Aorta (tissue), 5 donors: Measurements from ENCODE around the gene MRPS14. TPM values are rescaled to one million over a fixed set of nuclear protein-coding genes. Genes with fewer than 3 reads are reported as not detected.

ENCODE experiments used
- ATAC-seq: fragments of 200-7000 bp; cut with Tn5 transposase; one replicate; pipeline ENCODE4 v1.9.1; 2022; ENCODE audit warnings: moderate library complexity; ENCODE audit not compliant: low FRiP score
- DNase-seq, 2 donors: peaks; one replicate each; pipeline ENCODE4 v3.0.0-alpha.2; 2020
- H3K27ac ChIP-seq, 2 donors: one replicate each; pipeline ENCODE4 v1.5.1; 2013; ENCODE audit warnings: low read length in 2 of 2, mild to moderate bottlenecking in 2 of 2, moderate library complexity in 2 of 2, control low read depth in 1 of 2, inconsistent platforms in 1 of 2, low read depth in 1 of 2
- H3K27me3 ChIP-seq, 2 donors: one replicate each; pipeline ENCODE4 v1.6.1; 2013; ENCODE audit warnings: control low read depth in 1 of 2, low read length in 1 of 2, mild to moderate bottlenecking in 1 of 2, moderate library complexity in 1 of 2; ENCODE audit not compliant: insufficient read depth in 2 of 2, control insufficient read depth in 1 of 2
- H3K36me3 ChIP-seq, 2 donors: one replicate each; pipeline ENCODE4 v1.6.1; 2013; ENCODE audit warnings: control low read depth in 1 of 2, low read length in 1 of 2, mild to moderate bottlenecking in 1 of 2; ENCODE audit not compliant: insufficient read depth in 2 of 2, control insufficient read depth in 1 of 2
- H3K4me1 ChIP-seq, 2 donors: one replicate each; pipeline ENCODE4 v1.6.1; 2013; ENCODE audit warnings: low read length in 2 of 2, control low read depth in 1 of 2, mild to moderate bottlenecking in 1 of 2, moderate library complexity in 1 of 2; ENCODE audit not compliant: insufficient read depth in 2 of 2, control insufficient read depth in 1 of 2
- H3K4me3 ChIP-seq, 2 donors: one replicate each; pipeline ENCODE4 v1.5.1; 2013; ENCODE audit warnings: low read length in 2 of 2, control low read depth in 1 of 2, mild to moderate bottlenecking in 1 of 2
- H3K9me3 ChIP-seq: one replicate; pipeline ENCODE4 v1.6.1; 2013; ENCODE audit warnings: mild to moderate bottlenecking, low read length; ENCODE audit not compliant: control insufficient read depth
- WGBS, 2 donors: extraction: QIAGEN DNeasy Blood & Tissue Kit; methylation state at CpG; one replicate each; pipeline ENCODE4 v1.1.7; 2013; 5-methylcytosine and 5-hydroxymethylcytosine counted together
- intact Hi-C, 2 donors: fragments of 100-400 bp; cut with DNase I; formaldehyde crosslinking; loops; one replicate each; pipeline versions ENCODE4 v1.14.2 to v1.15.0; 2022
- polyA plus RNA-seq, 2 donors: library from polyadenylated mRNA; stranded (reverse); fragments of 200-250 nt; gene quantifications; one replicate each; pipeline ENCODE4 v1.2.3, GENCODE V29; 2013
- total RNA-seq, 2 donors: library from RNA; stranded (reverse); fragmentation: NEBNext Ultra II Directional; extraction: Animal tissue kit (Norgen Biotek cat#: 25700); gene quantifications; one replicate each; pipeline ENCODE4 v1.2.1, GENCODE V29; 2021
- donor health status: healthy with polysubstance abuse.
- donor health status: Bipolar disorder and iron deficiency.
- donor health status: DM: no; HTN: no; CAD: no.
- donor health status: DM: no; HTN: no; CAD: no.
- donor health status: DM: yes; HTN: yes; CAD: no.

The MRPS14 gene
- total and polyA plus RNA-seq, 4 donors, result 21.5 to 28.3 (median 22.3) TPM

- no peaks in the 10 kb centered on the region for H3K4me1 ChIP-seq
- intact Hi-C loops, result no loop called here
- ATAC-seq (no peak), DNase-seq (no peak)
- H3K4me3 ChIP-seq, result no peak overlapping the region
- H3K27ac ChIP-seq, result no peak overlapping the region
- peaks cover under 1 to 2% of the 10 kb centered on the region in 2 donors for H3K36me3 ChIP-seq
- H3K9me3 ChIP-seq, result no peaks in the 10 kb centered on the region
- H3K27me3 ChIP-seq, result no peaks in the 10 kb centered on the region
- WGBS, 2 donors, result 95% methylated on average over 3 of the region's 3 CpGs
These were observed 34.2 kb downstream of the MRPS14 start for GRCh38 chr1:174988986-174989385.

- Histone ChIP-seq H3K9me3 (no peaks in the 10 kb centered on the region), H3K27me3 (no peaks in the 10 kb centered on the region), H3K4me3 (no peak overlapping the region), H3K36me3 (no peaks in the 10 kb centered on the region), H3K4me1 (no peaks in the 10 kb centered on the region), H3K27ac (no peak overlapping the region)
- ATAC-seq (no peak), DNase-seq (no peak)
- intact Hi-C loops, result no loop called here
These were observed 34.7 kb downstream of the MRPS14 start for GRCh38 chr1:174988539-174988938.

GRCh38 chr1:174984952-174985351, 38.3 kb downstream of the MRPS14 start:
- Histone ChIP-seq H3K27ac (no peak overlapping the region), H3K4me3 (no peak overlapping the region), H3K9me3 (no peaks in the 10 kb centered on the region), H3K4me1 (no peaks in the 10 kb centered on the region), H3K27me3 (no peaks in the 10 kb centered on the region), H3K36me3 (no peaks in the 10 kb centered on the region)
- ATAC-seq, result no peak
- 94 to 95% methylated on average over 4 of the region's 4 CpGs for WGBS, 2 donors
- DNase-seq, result no peak
- intact Hi-C loops, result loop anchor here in 1 of 2 donors (5.0 kb wide), 1 partner anchor 213 kb away; no protein-coding TSS in a partner anchor

GRCh38 chr1:174982971-174983689, 40.1 kb downstream of the MRPS14 start:
- ATAC-seq, result no peak
- no peaks in the 10 kb centered on the region for H3K4me1 ChIP-seq
- H3K9me3 ChIP-seq, result no peaks in the 10 kb centered on the region
- H3K4me3 ChIP-seq, result no peak overlapping the region
- H3K36me3 ChIP-seq, result peaks cover 0 to 5% of the 10 kb centered on the region in 2 donors
- no peak for DNase-seq
- H3K27me3 ChIP-seq, result no peaks in the 10 kb centered on the region
- H3K27ac ChIP-seq, result no peak overlapping the region
- intact Hi-C loops, result loop anchor here (1.0 to 5.0 kb wide), 2 partner anchors 211 to 213 kb away; no protein-coding TSS in a partner anchor

GRCh38 chr1:174976436-174977108, 46.7 kb downstream of the MRPS14 start:
- DNase-seq (no peak), ATAC-seq (no peak)
- Histone ChIP-seq H3K9me3 (no peaks in the 10 kb centered on the region), H3K4me1 (no peaks in the 10 kb centered on the region), H3K36me3 (peaks cover 2 to 5% of the 10 kb centered on the region in 2 donors), H3K27ac (no peak overlapping the region), H3K27me3 (no peaks in the 10 kb centered on the region), H3K4me3 (no peak overlapping the region)
- WGBS, 2 donors, result 92 to 96% methylated on average over 4 of the region's 4 CpGs
- intact Hi-C loops, result no loop called here

GRCh38 chr1:174975764-174976163, 47.5 kb downstream of the MRPS14 start:
- Histone ChIP-seq H3K27me3 (no peaks in the 10 kb centered on the region), H3K27ac (no peak overlapping the region), H3K9me3 (no peaks in the 10 kb centered on the region), H3K36me3 (peaks cover 2 to 5% of the 10 kb centered on the region in 2 donors), H3K4me3 (no peak overlapping the region), H3K4me1 (no peaks in the 10 kb centered on the region)
- ATAC-seq (no peak), DNase-seq (no peak)
- 45 to 55% methylated on average over 1 of the region's 1 CpG for whole genome bisulfite sequencing, 2 donors
- intact Hi-C loops, result no loop called here

- intact Hi-C loops, result no loop called here
- Histone ChIP-seq H3K27me3 (no peaks in the 10 kb centered on the region), H3K4me1 (no peaks in the 10 kb centered on the region), H3K36me3 (peaks cover 2 to 5% of the 10 kb centered on the region in 2 donors), H3K9me3 (no peaks in the 10 kb centered on the region), H3K27ac (no peak overlapping the region), H3K4me3 (no peak overlapping the region)
- DNase-seq (no peak), ATAC-seq (no peak)
- WGBS, 2 donors, result 95 to 96% methylated on average over 2 of the region's 2 CpGs
These were observed 48.5 kb downstream of the MRPS14 start for GRCh38 chr1:174974711-174975119.

GRCh38 chr1:174971902-174972301, 51.3 kb downstream of the MRPS14 start:
- 89 to 90% methylated on average over 2 of the region's 2 CpGs for WGBS, 2 donors
- Histone ChIP-seq H3K36me3 (peaks cover 0 to 2% of the 10 kb centered on the region in 2 donors), H3K9me3 (no peaks in the 10 kb centered on the region), H3K27ac (no peak overlapping the region), H3K4me3 (no peak overlapping the region), H3K27me3 (no peaks in the 10 kb centered on the region), H3K4me1 (no peaks in the 10 kb centered on the region)
- ATAC-seq (no peak), DNase-seq (no peak)
- intact Hi-C loops, result no loop called here

- H3K4me3 ChIP-seq, result no peak overlapping the region
- no peak for ATAC-seq
- no peaks in the 10 kb centered on the region for H3K9me3 ChIP-seq
- H3K4me1 ChIP-seq, result no peaks in the 10 kb centered on the region
- no peak overlapping the region for H3K27ac ChIP-seq
- no peak for DNase-seq
- intact Hi-C loops, result no loop called here
- H3K27me3 ChIP-seq, result no peaks in the 10 kb centered on the region
- H3K36me3 ChIP-seq, result peaks cover 0 to 2% of the 10 kb centered on the region in 2 donors
These were observed 51.8 kb downstream of the MRPS14 start for GRCh38 chr1:174971466-174971865.
